Inflammatory macrophage treated with lipopolysaccharide for 4 hours (primary cell): Measurements from ENCODE around the gene TMEM43.

ENCODE experiments used
- DNase-seq: peaks from one replicate; pipeline ENCODE4 v3.0.0-alpha.2; 2020

TMEM43 gene

DNA sequence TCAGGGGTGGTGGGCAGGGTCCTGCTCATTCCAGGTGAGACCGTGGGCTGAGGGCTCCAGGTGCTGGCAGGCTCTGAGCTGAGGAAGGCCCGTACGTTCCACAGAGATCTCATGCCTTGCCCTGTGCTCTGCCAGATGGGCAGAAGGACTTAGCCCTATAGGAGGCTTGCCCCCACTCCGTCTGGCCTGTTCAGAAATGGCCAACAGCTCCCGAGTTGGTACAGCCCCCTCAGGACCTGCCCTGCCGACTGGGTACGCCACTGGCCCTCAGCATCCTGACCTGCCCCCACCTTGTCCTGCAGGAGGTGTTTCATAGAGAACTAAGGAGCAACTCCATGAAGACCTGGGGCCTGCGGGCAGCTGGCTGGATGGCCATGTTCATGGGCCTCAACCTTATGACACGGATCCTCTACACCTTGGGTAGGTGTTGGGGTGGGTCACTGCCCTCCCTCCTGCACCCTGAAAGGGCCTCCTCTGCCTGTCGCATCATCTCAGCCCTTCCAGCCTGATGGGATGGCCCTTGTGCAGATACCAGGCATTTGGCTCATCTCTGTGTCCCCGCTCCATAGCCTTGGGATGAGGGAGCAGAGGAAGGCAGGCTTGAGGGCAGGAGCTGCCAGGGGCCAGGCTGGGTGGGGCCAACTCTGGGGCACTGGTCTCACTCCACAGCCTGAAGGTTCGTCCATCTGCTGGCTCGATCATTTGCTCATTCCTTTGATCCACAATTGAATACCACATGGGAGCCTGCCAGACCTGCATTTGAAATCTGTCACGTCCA lies 14.2 kb downstream of the TMEM43 start:
- no peak for DNase-seq

DNA sequence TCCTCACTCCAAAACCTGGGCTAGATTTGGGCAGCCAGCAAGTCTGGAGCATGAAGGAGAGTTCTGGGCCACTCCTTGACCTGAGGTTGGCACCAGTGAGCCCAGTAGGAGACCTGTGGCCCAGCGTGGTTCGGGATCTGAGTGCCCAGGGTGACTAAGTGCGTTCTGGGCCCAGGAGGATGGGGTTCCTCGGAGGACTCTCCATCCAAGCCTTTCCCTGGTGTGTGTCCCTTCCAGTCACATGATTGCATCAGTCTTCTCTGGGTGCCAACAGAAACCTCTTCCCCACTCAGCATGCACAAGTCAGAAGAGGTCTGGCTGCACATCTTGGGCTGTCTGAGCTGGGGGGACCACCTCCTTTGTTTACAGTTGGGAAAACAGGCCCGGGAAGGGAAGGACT lies 14.9 kb downstream of the TMEM43 start:
- no peak for DNase-seq

DNA sequence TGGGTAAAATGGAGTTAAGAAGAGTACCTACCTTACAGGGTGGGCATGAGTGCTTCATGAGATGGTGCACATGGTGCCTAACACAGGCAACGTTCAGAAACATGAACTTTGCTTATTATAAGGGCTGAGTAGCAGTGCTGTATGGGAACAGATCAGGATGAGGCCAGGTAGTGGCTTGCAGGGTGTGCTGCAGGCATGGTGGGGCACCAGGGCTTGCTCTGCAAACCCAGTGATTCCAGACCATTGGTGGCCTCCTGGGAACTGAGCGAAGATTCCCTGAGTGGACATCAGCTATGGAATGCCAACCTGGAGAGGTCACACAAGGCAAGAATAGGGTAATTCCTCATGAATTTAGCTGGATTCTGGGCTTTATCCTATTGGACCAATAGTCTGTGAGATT lies 15.8 kb downstream of the TMEM43 start:
- DNase-seq: no peak

DNA sequence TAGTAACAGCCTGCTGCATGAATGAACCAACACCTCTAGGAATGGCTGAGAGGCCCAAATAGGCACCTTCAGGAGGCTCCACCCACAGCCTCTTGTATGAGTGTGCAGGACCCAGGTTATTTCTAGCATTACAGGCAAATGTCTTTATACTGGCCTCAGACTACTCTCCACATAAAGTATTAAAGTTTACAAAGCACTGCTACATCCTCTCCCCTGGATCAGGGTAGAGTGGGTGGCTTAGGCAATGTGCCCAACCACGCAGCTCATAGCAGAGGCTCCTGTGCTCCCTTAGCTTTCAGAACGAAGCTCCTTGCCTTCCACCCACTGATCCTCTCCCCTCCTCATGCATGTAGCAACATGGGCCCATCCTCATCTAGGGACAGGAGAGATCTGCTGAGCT lies 16.3 kb downstream of the TMEM43 start:
- DNase-seq: no peak

DNA sequence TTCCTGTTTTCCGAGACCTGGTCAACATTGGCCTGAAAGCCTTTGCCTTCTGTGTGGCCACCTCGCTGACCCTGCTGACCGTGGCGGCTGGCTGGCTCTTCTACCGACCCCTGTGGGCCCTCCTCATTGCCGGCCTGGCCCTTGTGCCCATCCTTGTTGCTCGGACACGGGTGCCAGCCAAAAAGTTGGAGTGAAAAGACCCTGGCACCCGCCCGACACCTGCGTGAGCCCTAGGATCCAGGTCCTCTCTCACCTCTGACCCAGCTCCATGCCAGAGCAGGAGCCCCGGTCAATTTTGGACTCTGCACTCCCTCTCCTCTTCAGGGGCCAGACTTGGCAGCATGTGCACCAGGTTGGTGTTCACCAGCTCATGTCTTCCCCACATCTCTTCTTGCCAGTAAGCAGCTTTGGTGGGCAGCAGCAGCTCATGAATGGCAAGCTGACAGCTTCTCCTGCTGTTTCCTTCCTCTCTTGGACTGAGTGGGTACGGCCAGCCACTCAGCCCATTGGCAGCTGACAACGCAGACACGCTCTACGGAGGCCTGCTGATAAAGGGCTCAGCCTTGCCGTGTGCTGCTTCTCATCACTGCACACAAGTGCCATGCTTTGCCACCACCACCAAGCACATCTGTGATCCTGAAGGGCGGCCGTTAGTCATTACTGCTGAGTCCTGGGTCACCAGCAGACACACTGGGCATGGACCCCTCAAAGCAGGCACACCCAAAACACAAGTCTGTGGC lies 16.9 kb downstream of the TMEM43 start:
- peak; percentile 37 for DNase-seq

DNA sequence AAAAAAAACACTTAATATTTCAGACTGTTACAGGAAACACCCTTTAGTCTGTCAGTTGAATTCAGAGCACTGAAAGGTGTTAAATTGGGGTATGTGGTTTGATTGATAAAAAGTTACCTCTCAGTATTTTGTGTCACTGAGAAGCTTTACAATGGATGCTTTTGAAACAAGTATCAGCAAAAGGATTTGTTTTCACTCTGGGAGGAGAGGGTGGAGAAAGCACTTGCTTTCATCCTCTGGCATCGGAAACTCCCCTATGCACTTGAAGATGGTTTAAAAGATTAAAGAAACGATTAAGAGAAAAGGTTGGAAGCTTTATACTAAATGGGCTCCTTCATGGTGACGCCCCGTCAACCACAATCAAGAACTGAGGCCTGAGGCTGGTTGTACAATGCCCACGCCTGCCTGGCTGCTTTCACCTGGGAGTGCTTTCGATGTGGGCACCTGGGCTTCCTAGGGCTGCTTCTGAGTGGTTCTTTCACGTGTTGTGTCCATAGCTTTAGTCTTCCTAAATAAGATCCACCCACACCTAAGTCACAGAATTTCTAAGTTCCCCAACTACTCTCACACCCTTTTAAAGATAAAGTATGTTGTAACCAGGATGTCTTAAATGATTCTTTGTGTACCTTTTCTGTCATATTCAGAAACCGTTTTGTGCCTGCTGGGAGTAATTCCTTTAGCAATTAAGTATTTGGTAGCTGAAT lies 17.9 kb downstream of the TMEM43 start:
- DNase-seq: peak; percentile 31

DNA sequence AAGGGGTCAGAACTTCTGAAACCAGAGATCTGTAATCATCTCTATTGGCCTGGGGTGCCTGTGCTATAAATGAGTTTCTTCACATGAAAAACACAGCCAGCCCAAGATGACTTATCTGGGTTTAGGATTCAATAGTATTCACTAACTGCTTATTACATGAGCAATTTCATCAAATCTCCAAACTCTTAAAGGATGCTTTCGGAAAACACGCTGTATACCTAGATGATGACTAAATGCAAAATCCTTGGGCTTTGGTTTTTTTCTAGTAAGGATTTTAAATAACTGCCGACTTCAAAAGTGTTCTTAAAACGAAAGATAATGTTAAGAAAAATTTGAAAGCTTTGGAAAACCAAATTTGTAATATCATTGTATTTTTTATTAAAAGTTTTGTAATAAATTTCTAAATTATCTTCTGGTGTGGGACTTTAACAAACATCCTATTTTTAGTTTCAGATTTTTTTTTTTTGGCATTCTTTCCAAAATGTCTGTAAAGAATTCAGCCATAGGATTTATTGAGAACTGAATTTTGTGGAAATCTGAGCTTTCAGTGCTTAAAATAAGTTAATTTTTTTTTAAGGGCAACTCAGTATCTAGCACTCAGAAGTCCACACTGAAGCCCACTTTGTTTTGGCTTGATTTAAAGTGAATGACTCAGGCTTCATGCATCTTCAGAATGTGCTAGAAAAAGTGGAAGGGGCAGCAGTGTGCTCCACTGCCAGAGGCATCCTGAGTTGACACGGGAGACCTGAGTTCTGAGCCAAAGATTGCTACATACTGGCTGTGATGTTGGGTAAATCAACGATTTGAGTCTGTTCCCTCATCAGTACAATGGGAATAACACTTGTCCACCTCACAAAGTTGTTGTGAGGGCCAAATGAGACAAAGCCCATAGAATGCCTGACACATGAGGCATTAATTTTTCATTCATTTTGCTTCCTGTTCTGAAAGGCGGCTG lies 18.7 kb downstream of the TMEM43 start:
- DNase-seq: peak; percentile 7

DNA sequence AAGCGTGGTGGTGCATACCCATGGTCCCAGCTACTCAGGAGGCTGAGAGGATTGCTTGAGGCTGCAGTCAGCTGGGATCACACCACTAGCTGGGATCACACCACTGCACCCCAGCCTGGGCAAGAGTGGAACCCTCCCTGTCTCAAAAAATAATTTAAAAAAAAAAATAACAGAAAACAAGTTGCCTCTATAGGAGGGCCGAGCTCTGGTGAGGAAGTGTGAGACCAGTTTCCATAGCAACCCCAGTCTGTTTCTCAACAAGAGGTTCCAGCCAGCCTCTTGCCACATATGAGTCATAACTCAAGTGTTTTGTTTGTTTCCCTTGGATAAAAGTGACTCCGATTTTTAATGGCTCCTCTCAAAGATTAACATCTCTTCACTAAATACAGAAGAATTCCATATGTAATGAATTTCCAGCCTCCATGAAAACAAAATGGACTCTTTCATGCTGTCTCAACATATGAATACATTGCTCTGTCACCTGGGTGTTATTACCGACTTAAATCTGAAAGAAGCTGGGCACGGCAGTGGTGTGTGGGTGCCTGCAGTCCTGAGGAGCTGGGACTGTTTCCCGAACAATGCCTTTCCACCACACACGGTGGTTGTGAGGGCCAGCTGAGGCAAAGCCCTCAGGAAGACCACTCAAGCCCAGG lies 19.7 kb downstream of the TMEM43 start:
- DNase-seq: peak; percentile 97

DNA sequence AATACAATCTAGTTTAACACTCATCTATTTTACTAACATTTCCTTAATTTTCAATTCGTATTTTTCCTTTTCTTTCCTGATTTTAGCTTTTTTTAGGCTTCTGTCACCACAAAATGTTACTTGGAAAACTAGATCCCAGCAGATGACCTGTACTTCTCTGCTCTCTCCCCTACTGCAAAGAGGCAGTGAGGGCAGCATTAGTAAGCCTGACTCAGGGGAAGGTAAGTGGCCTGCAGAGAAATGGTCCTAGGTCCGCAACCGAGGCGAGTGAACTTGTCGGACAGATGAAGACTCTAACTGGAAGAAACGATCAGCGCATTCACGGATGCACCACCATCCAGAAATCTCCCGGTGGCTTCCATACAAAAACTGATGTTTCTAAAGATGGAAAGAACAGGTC lies 20.4 kb downstream of the TMEM43 start:
- no peak for DNase-seq

DNA sequence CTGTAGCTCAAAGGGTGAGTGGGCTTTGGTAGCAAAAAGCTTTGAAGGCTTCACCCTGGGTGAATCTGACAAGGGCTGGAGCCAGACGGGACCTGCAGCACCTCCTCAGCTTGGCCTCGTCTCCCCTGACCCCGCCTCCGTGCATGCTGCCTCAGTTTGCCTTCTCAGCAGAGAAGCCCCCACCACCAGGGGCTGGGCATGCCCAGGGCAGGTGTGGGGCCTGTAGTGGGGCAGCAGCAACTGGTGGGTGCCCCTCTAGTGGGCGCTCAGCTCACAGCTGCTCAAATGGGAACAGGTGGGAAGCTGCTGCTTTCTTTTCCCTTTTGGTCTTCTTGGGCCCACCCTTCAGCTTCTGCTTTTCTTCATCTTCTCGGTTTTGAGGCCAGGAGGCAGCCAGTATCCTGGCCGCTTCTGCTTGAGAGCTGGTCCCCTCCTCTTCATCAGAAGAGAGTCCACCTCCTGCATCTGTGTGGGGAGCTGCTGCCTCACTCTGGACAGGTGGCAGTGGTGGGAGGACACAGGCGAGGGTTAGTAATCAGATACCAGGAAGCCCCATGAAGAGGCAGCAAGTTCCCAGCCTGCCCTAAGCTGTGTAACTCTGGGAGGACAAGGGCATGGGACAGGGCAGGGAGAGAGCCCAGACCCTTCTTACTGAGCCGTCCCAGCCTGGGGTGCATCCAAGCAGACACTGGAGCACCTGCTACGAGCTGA lies 21.0 kb downstream of the TMEM43 start:
- no peak for DNase-seq

DNA sequence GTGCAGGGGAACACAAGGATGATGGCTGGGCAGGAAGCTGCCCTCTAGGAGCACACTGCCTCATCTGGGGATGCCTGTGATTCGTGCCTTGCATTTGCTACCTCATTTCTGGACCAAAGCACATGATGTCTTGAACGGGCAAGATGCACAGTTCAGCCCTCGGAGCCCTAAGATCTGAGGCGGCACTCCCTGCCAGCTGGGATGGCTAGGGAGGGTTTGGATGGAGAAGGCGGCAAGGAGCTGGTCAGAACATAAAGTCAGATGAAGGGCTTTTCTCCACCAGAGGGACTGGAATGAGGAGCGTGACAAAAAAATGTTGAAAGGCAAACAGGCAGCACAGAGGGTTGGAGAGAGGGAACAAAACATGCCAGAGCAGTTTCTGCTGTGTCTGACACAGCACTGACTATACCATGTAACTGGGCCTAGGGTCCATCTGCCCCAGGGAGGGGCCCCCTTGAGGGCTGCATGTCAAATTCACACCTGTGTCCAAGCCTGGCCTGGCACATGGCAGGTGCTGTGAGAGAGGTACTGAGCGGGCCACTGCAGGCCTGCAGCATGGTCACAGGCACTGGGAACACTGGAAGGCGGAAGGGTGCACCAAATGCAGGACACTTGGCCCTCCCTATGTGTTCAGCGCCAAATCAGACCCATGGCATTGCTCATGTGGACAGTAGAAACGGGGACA lies 21.7 kb downstream of the TMEM43 start:
- DNase-seq: no peak

DNA sequence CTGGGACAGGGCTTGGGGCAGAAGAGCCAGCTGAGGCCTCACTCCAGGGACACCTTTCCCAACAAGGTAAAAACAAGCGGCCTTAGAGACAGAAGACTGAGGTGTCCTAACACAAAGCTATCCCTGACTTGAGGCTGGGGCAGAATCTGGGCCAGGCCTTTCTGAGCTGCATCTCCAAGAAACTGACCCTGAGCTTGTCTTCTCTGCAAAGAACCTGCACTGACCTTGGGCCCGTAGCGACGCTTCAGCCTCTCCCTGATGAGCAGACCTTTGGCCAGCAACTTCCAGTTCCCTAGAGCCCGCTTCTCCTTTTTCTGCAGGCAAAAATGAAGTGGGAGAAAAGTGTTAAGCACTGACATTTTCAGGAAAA lies 22.2 kb downstream of the TMEM43 start:
- DNase-seq: peak; percentile 49

DNA sequence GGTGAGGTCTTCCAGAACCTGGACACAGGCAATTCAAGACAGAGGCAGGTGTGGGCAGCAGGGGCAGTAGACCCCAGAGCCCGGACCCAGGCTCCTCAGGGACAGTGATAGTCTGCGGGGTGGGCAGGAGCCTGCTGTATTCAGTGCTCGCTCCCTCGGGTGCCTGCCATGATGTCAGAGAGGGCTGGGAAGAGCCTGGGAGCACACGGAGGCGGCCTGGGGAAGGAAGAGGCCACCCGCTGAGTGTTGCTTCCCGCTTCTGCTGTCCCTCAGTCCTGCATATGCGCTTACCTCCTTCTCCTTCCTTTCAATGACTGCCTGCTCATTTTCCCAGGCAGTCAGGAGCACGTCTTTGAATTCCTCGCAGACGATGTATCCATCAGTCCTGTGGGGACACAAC lies 22.8 kb downstream of the TMEM43 start:
- peak; percentile 26 for DNase-seq

DNA sequence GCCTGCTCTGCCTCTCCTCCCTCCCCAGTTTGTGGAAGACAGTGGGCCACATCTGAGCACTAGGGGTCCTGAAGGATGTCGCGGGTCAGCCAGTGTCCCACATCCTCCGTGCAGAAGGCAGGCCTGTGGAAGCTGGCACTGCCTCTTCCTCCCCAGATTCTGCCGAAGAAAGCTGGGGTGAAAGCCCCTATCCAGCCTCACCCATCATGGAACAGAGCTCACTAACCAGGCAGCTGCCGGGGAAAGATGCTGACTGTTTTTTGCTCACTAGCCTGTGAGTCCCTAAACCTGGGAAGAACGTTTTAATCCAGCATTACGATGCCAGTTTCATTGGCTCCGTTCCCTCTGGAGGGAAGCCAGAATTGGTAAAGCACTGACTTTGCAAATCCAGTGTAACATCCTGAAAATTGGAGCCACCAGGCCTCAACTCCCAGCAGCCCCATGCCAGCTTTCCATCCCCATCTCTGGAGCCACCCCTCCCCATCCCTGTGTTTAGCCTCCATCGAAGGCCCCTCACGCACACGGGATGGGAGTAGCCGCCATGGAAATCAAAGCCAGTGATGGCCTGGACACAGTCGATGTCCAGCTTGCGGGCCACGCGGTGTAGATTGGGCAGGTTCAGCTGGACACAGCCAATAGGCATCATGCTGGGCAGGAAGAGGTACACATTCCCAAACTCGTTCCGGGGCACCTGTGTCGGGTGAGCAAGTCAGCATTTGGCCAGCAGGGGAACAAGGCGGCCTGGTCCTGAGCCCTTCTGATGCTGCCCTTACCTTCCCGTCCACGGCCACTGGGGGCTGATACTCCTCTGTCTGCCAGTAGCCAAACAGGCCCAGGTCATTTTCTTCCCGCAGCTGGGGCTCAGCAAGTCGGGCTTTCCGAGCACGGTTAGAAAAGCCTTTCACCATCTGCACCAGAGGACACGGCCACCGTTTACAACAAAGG lies 23.5 kb downstream of the TMEM43 start:
- DNase-seq: no peak

DNA sequence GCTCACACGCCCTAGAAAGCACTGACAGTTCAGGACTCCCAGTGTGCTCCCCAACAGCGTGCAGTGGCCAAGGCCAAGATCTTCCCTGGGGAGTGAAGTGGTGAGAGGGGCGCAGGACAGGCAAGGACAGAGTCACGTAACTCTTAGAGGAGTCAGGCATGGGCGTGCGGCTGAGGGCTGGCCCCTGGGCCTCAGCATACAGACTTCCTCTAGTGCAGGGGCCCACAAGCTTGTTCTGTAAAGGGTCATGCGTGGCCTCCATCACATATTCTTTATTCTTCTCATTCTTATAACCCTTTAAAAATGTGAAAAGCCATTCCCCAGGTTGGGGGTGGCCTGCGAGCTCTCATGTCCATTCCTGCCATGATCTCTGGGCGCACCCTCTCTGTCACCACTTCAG lies 25.2 kb downstream of the TMEM43 start:
- no peak for DNase-seq

DNA sequence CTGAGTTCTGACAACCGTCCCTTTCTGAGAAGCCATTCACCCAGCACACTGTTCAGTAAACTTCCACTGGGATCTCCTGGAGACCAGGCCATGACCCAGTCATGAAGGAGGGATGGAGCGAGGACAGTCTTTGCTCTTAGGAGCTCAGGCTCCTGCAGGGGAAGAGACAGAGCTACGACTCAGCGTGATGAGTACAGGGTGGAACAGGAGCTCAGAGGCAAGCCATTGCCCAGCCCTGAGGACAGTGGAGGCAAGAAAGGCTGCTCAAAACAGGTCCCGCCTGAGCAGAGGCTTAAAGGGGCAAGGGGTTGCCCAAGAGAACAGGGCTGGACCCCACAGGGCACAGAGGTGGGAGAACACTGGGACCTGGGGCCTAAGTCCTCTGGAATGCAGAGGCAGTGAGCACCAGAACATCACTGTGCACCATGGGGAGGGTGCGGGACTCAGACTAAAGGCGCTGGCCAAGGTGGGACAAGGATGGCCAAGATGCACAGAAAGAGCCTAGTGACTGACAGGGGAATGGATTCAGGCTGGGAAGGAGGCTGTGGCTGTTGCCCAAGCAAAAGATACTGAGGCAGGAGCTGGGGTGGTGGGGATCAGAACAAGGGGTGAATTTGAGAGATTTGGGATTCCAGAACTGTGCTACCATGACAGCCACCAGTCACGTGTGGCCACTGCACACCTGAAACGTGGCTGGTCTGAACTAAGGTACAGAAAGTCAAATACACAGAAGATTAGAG lies 25.8 kb downstream of the TMEM43 start:
- DNase-seq: no peak

DNA sequence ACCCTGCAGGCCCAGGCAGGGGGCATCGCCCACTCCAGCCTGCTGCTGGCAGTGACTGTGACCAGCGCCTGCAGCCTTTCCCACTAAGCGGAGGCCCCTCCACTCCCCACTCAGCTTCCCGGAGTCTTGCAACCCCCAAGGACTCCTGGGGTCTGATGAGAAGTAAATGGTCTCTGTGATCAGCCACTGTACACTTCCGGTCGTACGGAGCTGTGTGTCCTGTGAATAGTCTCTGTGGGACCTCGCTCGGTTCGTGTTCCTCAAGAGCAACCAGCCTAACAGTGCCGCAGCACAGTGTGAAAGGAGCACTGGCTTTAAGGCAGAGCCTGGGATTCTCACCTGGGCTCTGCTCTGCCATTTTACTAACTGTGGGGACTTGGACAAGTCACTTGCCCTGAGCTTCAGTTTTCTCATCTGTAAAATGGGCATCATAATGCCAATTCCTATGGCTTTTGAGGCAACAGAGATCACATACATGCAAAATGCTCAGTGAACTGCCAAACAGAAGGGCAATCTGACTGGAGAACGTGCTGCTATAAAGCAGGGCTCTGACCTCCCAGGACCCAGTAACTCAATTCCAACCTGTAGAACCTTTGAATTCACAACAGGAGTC lies 26.7 kb downstream of the TMEM43 start:
- DNase-seq: no peak

DNA sequence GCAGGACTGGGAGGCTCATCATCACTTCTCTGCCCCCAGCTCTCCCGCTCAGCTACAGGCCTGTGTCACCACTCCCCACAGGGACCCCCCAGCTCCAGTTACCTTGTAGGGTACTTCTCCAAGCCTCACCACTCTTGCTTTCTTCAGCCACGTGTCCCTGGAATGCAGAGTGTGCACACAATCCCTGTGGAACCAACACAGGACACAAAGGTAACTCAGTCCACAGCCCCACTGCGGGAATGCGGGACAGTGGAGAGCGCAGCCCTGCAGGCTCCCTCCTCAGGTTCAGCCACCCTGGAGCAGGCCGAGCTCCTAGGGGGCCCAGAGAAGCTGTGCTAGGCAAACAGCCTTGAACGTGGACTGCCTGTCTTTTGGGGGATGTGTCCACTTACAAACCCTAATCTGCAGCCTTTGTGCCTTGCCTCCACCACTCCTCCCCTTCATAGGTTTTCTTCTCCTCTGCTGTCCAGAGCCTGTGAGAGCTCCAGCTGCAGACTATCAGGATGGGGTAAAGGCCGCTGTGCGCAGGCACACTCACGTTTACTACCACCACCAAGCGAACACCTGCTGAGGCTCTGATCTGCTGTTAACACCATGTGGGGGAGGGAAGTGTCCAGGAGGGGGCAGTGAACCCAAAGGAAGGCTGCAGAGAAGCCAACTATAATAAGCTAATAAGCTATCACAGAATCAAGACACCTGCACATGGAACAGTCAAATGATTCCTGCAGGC lies 27.5 kb downstream of the TMEM43 start:
- DNase-seq: no peak
